AG09309 (cell line): ENCODE results near the gene NAT10.
"Not testable (repeated sequence)": the region's sequence is repeated elsewhere in the genome, so short reads cannot be mapped to it uniquely, and the experiment has no call there.

ENCODE experiments used
- DNase-seq: peaks from one replicate; pipeline ENCODE4 v3.0.0-alpha.2; 2010; ENCODE audit warnings: low read depth
- H3K4me3 ChIP-seq: 2 replicates; pipeline ENCODE4 v1.5.1; 2011; ENCODE audit warnings: mild to moderate bottlenecking, low read depth, low read length, moderate library complexity; ENCODE audit not compliant: control insufficient read depth
- CTCF ChIP-seq: IDR thresholded peaks from 2 replicates; pipeline ENCODE4 v1.5.1; 2011; ENCODE audit warnings: mild to moderate bottlenecking, low read depth, low read length, inconsistent platforms; ENCODE audit not compliant: insufficient read depth, control insufficient read depth; ENCODE audit errors: missing control alignments

Gene NAT10

GRCh38 chr11:34067383-34068065 is 37.9 kb upstream of the NAT10 start:
- TF ChIP-seq CTCF: no peak
- no peak for DNase-seq
- H3K4me3 ChIP-seq: no peak overlapping the region

GRCh38 chr11:34068111-34068510 is 37.3 kb upstream of the NAT10 start:
- TF ChIP-seq CTCF: no peak

GRCh38 chr11:34071306-34071705 is 34.1 kb upstream of the NAT10 start:
- not testable (repeated sequence) for H3K4me3 ChIP-seq, DNase-seq

More at GRCh38 chr11:34068111-34068510, 37.3 kb upstream of the NAT10 start:
- H3K4me3 ChIP-seq: no peak overlapping the region
- DNase-seq: no peak

- no peak overlapping the region for H3K4me3 ChIP-seq
- TF ChIP-seq CTCF: no peak
- no peak for DNase-seq
Measured at GRCh38 chr11:34072041-34072440, 33.4 kb upstream of the NAT10 start.

GRCh38 chr11:34072832-34073231 is 32.6 kb upstream of the NAT10 start:
- no peak for DNase-seq
- no peak for TF ChIP-seq CTCF
- H3K4me3 ChIP-seq: no peak overlapping the region

GRCh38 chr11:34074391-34074790 is 31.0 kb upstream of the NAT10 start:
- DNase-seq: no peak
- no peak for TF ChIP-seq CTCF
- H3K4me3 ChIP-seq: no peak overlapping the region

- TF ChIP-seq CTCF: no peak
- H3K4me3 ChIP-seq: no peak overlapping the region
- peak; percentile 51 for DNase-seq
Measured at GRCh38 chr11:34075178-34075820, 30.1 kb upstream of the NAT10 start.
